Measurements from ENCODE around the gene CDH4.

DNA sequence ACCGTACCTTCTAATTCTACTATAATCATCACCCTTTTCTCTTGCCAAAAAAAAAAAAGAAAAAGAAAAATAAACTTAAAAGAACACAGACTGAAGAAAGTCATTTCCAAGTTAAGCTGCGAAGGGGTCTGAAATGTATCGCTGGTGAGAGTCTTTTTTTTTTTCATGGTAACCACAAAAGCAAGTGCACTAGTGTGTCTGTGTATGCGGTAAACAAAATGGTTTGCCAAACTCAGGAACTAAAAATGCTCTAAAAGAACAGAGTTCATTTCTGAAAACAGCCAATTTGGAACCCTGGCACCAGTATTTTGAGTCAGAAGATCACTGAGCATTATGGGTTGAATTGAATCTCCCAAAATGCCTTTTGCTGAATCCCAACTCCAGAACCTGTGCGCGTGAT, 46.6 kb downstream of the CDH4 start:
- no peak for TF ChIP-seq CTCF (IDR thresholded peaks at IDR 0.05 in 8 of 11, conservative IDR thresholded peaks at IDR 0.05 in 3 of 11)
- no peak for TF ChIP-seq POLR2A (IDR thresholded peaks at IDR 0.05)
- no peak for TF ChIP-seq POLR2AphosphoS5 (IDR thresholded peaks at IDR 0.05)
